ENCODE data around the gene SLC35G3. TPM values are rescaled to one million over a fixed set of nuclear protein-coding genes. Genes with fewer than 3 reads are reported as not detected.

Gene SLC35G3
- total and polyA plus RNA-seq, 10 of the 15 experiments (the other 5 are each of a cell fraction or from before 2014, with no cell fraction given), result not detected

DNA sequence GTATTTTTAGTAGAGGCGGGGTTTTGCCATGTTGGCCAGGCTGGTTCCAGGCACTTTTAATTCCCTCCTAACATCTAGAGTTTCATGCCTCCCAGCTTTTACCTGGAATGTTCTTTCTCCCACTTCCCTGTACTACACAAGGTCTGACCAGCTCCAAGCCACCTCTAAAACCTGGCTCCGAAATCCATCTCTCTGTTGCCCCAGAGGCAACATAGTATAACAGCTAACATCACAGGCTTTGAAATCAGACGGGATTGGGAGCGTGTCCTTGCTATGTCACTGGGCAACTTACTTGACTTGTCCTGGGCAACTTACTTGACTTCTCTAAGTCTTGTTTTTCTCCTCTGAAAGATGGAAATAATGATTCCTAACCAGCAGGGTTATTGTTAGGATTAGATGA lies 31.4 kb downstream of the SLC35G3 start:
- WGBS (ENCODE audit: insufficient coverage, insufficient replicate concordance, low lambda C conversion rate, missing lambda C conversion rate), result 50% methylated on average over 4 of the region's 4 CpGs
- no peaks in the 10 kb centered on the region for H4K20me1 ChIP-seq (ENCODE audit: control insufficient read depth, insufficient read depth)
- H3K4me1 ChIP-seq (ENCODE audit: control insufficient read depth, insufficient read depth, low read length), result no peaks in the 10 kb centered on the region
- BruUV-seq (replicated peaks), result no TSS peak
- ChIA-PET SMC1A (ENCODE audit: uncharacterized antibody, unreplicated experiment) (no interaction called here), RAD21 (ENCODE audit: unreplicated experiment) (no interaction called here), POLR2A (interaction anchor here (0.6 kb wide), 1 partner anchor 406 kb away, joined by 3 read pairs; no protein-coding TSS in a partner anchor), CTCF (no interaction called here)
- no peak overlapping the region for H3K27ac ChIP-seq (ENCODE audit: control insufficient read depth, insufficient read depth)
- no peaks in the 10 kb centered on the region for H3K79me2 ChIP-seq (ENCODE audit: control insufficient read depth, insufficient read depth, low read length)
- no peak overlapping the region for H2AFZ ChIP-seq (ENCODE audit: control insufficient read depth, low read depth, low read length)
- in situ Hi-C loops (cut with MboI), result loop anchor here (10.0 kb wide), 1 partner anchor 582 kb away; no protein-coding TSS in a partner anchor
- H3K9me3 ChIP-seq (replicated peaks; ENCODE audit: control insufficient read depth, insufficient read depth, low read length), result no peaks in the 10 kb centered on the region
- ATAC-seq (no peak), DNase-seq (ENCODE audit: low read depth, low spot score) (no peak), FAIRE-seq (no peak)
- H3K4me3 ChIP-seq, result no peak overlapping the region
- H3K36me3 ChIP-seq (ENCODE audit: control insufficient read depth in 2 of 2, insufficient read depth in 2 of 2, low read length in 1 of 2), result no peaks in the 10 kb centered on the region
- peaks cover 1 to 3% of the 10 kb centered on the region in 2 experiments; a peak in 3 of 4 replicates for H3K27me3 ChIP-seq (replicated peaks in 1 of 2; ENCODE audit: control insufficient read depth in 2 of 2, insufficient read depth in 2 of 2, low read length in 1 of 2)
- H3K9ac ChIP-seq (ENCODE audit: control insufficient read depth, insufficient read depth, low read length), result no peak overlapping the region
- H3K4me2 ChIP-seq (ENCODE audit: control insufficient read depth, insufficient read depth), result no peak overlapping the region
- intact Hi-C loops (cut with micrococcal nuclease; ENCODE audit: unreplicated experiment), result no loop called here
- TF ChIP-seq TCF12 (IDR thresholded peaks at IDR 0.05; ENCODE audit: low read depth, low read length), result no peak
- TF ChIP-seq YY1 (IDR thresholded peaks at IDR 0.05; ENCODE audit: low read depth, low read length), result no peak
- TF ChIP-seq ZBTB4 (CRISPR knock-in tag; IDR thresholded peaks at IDR 0.05), result no peak
- TF ChIP-seq, protein P1, sequence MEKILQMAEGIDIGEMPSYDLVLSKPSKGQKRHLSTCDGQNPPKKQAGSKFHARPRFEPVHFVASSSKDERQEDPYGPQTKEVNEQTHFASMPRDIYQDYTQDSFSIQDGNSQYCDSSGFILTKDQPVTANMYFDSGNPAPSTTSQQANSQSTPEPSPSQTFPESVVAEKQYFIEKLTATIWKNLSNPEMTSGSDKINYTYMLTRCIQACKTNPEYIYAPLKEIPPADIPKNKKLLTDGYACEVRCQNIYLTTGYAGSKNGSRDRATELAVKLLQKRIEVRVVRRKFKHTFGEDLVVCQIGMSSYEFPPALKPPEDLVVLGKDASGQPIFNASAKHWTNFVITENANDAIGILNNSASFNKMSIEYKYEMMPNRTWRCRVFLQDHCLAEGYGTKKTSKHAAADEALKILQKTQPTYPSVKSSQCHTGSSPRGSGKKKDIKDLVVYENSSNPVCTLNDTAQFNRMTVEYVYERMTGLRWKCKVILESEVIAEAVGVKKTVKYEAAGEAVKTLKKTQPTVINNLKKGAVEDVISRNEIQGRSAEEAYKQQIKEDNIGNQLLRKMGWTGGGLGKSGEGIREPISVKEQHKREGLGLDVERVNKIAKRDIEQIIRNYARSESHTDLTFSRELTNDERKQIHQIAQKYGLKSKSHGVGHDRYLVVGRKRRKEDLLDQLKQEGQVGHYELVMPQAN (conservative IDR thresholded peaks at IDR 0.05), result no peak
- no peak for TF ChIP-seq KDM1A (IDR thresholded peaks at IDR 0.05; ENCODE audit: borderline replicate concordance)
- no peak for TF ChIP-seq MTA2 (IDR thresholded peaks at IDR 0.05; ENCODE audit: low read depth)
- TF ChIP-seq POLR2AphosphoS2 (IDR thresholded peaks at IDR 0.05; ENCODE audit: low read depth, low read length), result no peak
- TF ChIP-seq, protein P2, sequence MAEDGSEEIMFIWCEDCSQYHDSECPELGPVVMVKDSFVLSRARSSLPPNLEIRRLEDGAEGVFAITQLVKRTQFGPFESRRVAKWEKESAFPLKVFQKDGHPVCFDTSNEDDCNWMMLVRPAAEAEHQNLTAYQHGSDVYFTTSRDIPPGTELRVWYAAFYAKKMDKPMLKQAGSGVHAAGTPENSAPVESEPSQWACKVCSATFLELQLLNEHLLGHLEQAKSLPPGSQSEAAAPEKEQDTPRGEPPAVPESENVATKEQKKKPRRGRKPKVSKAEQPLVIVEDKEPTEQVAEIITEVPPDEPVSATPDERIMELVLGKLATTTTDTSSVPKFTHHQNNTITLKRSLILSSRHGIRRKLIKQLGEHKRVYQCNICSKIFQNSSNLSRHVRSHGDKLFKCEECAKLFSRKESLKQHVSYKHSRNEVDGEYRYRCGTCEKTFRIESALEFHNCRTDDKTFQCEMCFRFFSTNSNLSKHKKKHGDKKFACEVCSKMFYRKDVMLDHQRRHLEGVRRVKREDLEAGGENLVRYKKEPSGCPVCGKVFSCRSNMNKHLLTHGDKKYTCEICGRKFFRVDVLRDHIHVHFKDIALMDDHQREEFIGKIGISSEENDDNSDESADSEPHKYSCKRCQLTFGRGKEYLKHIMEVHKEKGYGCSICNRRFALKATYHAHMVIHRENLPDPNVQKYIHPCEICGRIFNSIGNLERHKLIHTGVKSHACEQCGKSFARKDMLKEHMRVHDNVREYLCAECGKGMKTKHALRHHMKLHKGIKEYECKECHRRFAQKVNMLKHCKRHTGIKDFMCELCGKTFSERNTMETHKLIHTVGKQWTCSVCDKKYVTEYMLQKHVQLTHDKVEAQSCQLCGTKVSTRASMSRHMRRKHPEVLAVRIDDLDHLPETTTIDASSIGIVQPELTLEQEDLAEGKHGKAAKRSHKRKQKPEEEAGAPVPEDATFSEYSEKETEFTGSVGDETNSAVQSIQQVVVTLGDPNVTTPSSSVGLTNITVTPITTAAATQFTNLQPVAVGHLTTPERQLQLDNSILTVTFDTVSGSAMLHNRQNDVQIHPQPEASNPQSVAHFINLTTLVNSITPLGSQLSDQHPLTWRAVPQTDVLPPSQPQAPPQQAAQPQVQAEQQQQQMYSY (CRISPR knock-in tag; IDR thresholded peaks at IDR 0.05), result no peak
- TF ChIP-seq, protein P3, sequence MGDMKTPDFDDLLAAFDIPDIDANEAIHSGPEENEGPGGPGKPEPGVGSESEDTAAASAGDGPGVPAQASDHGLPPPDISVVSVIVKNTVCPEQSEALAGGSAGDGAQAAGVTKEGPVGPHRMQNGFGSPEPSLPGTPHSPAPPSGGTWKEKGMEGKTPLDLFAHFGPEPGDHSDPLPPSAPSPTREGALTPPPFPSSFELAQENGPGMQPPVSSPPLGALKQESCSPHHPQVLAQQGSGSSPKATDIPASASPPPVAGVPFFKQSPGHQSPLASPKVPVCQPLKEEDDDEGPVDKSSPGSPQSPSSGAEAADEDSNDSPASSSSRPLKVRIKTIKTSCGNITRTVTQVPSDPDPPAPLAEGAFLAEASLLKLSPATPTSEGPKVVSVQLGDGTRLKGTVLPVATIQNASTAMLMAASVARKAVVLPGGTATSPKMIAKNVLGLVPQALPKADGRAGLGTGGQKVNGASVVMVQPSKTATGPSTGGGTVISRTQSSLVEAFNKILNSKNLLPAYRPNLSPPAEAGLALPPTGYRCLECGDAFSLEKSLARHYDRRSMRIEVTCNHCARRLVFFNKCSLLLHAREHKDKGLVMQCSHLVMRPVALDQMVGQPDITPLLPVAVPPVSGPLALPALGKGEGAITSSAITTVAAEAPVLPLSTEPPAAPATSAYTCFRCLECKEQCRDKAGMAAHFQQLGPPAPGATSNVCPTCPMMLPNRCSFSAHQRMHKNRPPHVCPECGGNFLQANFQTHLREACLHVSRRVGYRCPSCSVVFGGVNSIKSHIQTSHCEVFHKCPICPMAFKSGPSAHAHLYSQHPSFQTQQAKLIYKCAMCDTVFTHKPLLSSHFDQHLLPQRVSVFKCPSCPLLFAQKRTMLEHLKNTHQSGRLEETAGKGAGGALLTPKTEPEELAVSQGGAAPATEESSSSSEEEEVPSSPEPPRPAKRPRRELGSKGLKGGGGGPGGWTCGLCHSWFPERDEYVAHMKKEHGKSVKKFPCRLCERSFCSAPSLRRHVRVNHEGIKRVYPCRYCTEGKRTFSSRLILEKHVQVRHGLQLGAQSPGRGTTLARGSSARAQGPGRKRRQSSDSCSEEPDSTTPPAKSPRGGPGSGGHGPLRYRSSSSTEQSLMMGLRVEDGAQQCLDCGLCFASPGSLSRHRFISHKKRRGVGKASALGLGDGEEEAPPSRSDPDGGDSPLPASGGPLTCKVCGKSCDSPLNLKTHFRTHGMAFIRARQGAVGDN (IDR thresholded peaks at IDR 0.05), result no peak

Measured in GM12878 (cell line).